SIG-M5 treated with dmso at 0.1 percent for 504 hours (cell line): ENCODE results near the gene MAP2K2.

Experiments used
- DNase-seq: peaks from one replicate; lab custom pipeline; 2025; ENCODE audit not compliant: unreplicated experiment; lab: John Stamatoyannopoulos, UW

The MAP2K2 gene

DNA sequence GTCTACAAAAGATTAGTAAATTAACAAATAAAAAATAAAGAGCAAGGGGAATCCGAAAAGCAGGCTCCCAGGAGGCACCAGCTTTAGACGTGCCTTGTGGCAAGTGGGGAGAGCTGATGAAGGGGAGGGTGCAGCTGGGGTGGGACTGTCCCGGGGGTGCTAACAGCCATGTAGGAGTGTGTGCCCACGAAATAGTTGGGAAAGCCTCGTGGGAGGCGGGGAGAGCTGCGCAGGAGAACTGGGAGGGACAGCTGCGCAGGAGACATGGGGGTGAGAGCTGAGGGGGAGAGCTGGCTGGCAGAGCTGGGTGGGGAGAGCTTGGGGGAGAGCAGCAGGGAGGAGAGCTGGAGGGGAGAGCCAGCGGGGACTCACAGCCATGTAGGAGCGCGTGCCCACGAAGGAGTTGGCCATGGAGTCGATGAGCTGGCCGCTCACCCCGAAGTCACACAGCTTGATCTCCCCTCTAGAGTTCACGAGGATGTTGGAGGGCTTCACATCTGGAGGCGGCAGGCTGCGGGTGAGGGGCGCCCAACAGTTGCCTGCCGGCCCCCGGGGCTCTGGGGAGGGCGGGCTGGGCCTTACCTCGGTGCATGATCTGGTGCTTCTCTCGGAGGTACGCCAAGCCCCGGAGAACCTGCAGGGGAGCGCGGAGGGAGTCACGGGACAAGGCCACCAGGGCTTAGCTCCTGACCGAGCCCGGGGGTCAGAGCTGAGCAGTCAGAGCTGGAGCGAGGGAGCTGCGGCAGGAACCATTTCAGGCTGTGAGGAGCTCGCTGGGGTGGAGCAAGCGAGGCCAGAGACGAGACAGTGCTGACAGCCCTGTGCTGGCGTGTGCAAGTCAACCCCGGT lies 23.1 kb downstream of the MAP2K2 start:
- no peak for DNase-seq

- no peak for DNase-seq
Observed at GRCh38 chr19:4099041-4099764, 24.7 kb downstream of the MAP2K2 start.

DNA sequence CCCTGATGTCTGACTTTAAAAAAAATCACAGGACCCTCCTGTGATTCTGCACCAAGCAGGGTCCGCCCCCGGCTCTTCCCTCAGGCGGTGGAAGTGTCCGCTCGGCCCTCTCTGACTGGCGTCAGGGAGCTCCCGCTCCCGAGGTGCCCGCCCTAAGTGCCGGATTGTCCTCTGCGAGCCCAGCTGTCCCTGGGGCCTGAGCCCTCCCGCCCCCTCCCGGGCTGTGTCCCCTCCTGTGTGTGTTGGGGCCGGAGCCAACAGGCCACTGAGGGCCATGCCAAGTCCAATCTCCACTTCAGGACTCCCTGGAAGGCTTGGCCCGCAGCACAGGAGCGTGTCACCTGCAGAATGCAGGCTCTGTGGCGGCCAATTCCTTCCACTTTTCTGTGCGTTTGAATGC lies 25.4 kb downstream of the MAP2K2 start:
- DNase-seq, result no peak

DNA sequence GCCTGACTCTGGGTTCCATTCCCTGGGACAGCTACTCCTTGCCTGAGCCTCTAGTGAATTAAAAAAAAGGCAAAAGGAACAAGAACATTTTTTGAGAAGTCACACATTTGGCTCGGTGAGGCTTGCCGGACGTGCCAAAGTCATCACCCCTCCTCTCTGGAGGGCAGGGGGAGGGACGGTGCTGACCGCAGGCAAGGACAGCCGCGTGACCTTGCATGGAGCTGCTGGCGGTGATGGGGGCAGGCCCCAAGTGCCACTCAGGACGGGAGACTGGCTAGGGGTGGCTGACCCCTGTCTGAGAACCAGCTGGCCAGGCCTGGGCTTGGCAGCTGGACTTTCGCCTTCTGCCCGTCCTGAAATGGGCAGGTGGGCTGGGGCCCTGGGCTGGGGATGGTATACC lies 26.4 kb downstream of the MAP2K2 start:
- no peak for DNase-seq

- DNase-seq, result no peak
Observed at GRCh38 chr19:4096049-4096892, 27.7 kb downstream of the MAP2K2 start.

- no peak for DNase-seq
Observed at GRCh38 chr19:4095488-4095844, 28.5 kb downstream of the MAP2K2 start.

GRCh38 chr19:4094761-4095487 lies 29.0 kb downstream of the MAP2K2 start:
- DNase-seq, result no peak

- no peak for DNase-seq
Observed at GRCh38 chr19:4094291-4094690, 29.6 kb downstream of the MAP2K2 start.

DNA sequence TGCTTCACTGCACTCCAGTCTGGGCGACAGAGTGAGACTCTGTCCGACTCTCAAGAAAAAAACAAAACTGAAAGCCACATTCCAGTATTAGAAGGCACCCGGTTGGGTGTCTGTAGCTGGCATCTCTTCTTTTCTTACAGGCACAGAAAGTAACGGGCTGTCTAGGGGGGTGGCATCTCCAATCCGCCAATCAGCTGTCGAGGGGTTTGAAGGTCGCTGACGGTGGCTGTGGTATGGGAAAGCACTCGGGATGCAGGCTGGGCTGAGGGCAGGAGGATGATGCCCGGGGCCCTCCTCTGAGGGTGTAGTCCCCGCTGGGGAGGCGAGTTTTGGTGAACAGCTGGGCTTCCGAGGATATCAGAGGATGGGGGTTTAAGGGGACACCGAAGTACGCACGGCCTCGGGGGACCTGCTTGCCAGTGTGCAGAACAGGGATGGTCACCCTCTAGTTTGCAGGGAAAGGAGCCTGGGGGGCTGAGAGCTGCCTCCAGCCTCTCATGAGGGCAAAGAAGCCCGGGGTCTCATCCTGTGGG lies 30.2 kb downstream of the MAP2K2 start:
- no peak for DNase-seq

- no peak for DNase-seq
Observed at GRCh38 chr19:4090356-4091220, 33.3 kb downstream of the MAP2K2 start.

DNA sequence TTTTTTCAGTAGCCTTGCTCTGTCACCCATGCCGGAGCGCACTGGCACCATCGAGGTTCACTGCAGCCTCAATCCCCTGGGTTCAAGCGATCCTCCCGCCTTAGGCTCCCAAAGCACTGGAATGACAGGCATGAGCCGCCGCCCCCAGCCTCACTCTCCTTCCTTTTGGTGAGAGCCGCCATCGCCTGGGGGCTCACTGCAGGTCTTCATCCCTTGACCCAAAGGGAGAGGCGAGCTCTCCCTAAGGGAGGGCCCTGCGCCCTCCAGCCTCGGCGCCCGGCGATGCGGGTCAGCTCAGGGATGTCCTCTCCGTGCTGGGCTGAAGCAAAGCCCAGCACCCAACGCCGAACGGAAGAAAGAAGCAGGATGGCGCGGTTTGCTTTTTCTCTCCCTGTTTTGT lies 34.0 kb downstream of the MAP2K2 start:
- no peak for DNase-seq

- no peak for DNase-seq
Observed at GRCh38 chr19:4089400-4089908, 34.5 kb downstream of the MAP2K2 start.

DNA sequence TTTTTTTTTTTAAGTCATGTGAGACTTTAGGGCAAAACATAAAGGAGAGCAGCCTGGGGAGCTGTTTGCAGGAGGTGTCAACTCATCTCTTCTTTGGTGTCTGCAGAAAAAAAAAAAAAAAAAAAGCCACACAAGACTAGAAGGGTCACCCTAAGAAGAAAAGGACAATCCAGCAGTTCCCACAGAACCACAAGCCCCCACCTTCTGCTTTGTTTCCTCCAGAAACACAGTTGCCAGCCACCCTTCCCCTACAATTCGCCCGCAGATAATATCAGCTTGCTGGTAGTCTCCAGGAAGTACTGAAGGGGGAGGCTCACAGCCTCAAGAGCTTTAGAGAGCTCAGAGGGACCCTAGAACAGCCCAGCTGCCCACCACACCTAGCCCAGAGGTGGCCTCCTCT lies 34.9 kb downstream of the MAP2K2 start:
- DNase-seq, result no peak

- DNase-seq, result no peak
Observed at GRCh38 chr19:4087787-4088679, 35.9 kb downstream of the MAP2K2 start.

DNA sequence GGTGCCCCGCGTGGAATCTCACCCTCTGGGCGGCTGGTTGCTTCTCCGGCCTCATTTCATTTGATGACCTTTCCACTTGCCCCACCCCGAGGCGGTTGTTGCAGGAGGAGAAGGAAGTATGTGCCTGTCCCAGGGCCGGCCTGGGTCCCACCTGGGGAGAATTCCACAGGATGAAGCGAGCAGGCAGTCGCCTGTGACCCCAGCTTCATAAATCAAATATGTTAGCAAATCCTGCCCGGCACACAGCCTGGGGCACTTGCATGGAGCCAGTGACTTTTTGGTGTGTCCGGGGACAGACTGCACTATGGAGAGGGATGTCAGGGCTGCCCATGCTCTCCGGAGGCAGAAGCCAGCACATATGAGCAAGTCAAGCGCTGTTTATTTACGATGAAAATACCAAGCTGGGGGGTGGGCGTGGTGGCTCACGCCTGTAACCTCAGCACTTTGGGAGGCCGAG lies 37.5 kb downstream of the MAP2K2 start:
- no peak for DNase-seq

DNA sequence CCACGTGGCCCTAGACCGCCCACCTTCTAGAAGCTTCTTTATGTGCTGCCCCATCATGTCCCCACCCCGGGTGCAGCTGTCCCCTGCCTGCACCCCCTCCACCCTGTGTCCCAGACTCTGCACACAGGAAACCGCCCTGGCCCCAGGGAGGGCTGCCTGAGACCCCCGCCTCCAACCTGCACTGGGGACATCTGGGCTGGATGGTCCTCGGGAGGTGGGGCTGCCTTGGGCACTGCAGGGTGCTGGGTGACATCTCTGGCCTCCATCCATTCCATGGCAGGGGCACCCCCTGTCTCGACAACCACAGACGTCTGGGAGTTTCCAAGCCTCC lies 39.4 kb downstream of the MAP2K2 start:
- DNase-seq, result no peak

GRCh38 chr19:4083677-4084546 lies 40.0 kb downstream of the MAP2K2 start:
- DNase-seq, result peak; percentile 19

DNA sequence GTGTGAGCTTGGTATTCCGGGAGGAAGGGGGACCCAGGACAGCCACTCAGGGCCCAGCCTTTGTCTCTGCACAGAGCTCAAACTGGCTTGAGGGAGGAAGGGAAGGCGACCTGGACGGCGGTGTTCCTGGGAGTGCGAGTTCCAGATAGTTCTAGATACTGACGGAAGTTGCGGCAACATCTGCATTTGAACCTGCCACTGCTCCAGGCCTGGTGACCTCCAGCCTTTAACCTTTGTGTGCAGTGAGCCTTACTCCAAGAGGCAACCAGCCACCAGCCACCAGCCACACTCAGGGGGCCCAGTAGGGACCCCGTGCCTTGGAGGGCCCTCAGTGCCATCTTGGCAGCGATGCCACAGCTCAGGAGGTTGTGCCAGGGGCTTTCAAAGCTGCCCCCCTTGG lies 41.8 kb downstream of the MAP2K2 start:
- no peak for DNase-seq
